A549 (cell line): Measurements from ENCODE around the gene TEAD3. TPM values are rescaled to one million over a fixed set of nuclear protein-coding genes. Genes with fewer than 3 reads are reported as not detected.

Source experiments
- ATAC-seq, 2 experiments: fragments of 200-7000 bp in 1 of 2; fragments of >200 bp in 1 of 2; cut with Nextera tagmentation in 1 of 2; cut with Tn5 transposase in 1 of 2; 3 replicates each; pipeline versions ENCODE4 v1.8.0 to v1.9.1; 2018 to 2020; ENCODE audit warnings: mild to moderate bottlenecking in 1 of 2, moderate library complexity in 1 of 2
- CTCF ChIA-PET: fragments of 300-600 bp; sonication (Branson Sonifier 250); formaldehyde crosslinking; extraction: SDS; loops from one replicate; lab custom pipeline; 2021; ENCODE audit warnings: antibody characterized with exemption, inconsistent platforms; lab: Yijun Ruan, JAX
- POLR2A ChIA-PET: fragments of 350-600 bp; formaldehyde crosslinking; extraction: SDS; loops from one replicate; lab custom pipeline; 2021; ENCODE audit warnings: antibody characterized with exemption, inconsistent platforms; lab: Yijun Ruan, JAX
- DNase-seq, 2 experiments: peaks; one replicate each; pipeline versions ENCODE4 v3.0.0 to v3.0.0-alpha.2; 2011 to 2016; ENCODE audit warnings: low read depth in 1 of 2, low spot score in 1 of 2
- FAIRE-seq: peaks from 2 replicates; lab custom pipeline; 2011; peaks lifted over from hg19 to GRCh38; lab: Jason Lieb, UNC
- H3K27ac ChIP-seq, 2 experiments: fragments of >200 bp; sonication (Bioruptor Twin); formaldehyde crosslinking; 3 replicates each; pipeline ENCODE4 v1.5.1; 2016 to 2017
- H3K4me1 ChIP-seq: fragments of >200 bp; sonication (Bioruptor Twin); formaldehyde crosslinking; 3 replicates; pipeline ENCODE4 v1.6.1; 2016
- H3K4me2 ChIP-seq: fragments of >200 bp; sonication (Bioruptor Twin); formaldehyde crosslinking; 3 replicates; pipeline ENCODE4 v1.6.1; 2016
- H3K4me3 ChIP-seq: fragments of >200 bp; sonication (Bioruptor Twin); formaldehyde crosslinking; 3 replicates; pipeline ENCODE4 v1.5.1; 2016
- H3K9me3 ChIP-seq: fragments of >200 bp; sonication (Bioruptor Twin); formaldehyde crosslinking; 3 replicates; pipeline ENCODE4 v1.6.1; 2016
- BHLHE40 ChIP-seq: IDR thresholded peaks from 2 replicates; pipeline ENCODE4 v1.6.1; 2012; ENCODE audit warnings: low read depth, low read length, inconsistent platforms
- CHD4 ChIP-seq: fragments of 200-600 bp; sonication (generic); IDR thresholded peaks from 2 replicates; pipeline ENCODE4 v1.6.1; 2016; ENCODE audit warnings: antibody characterized with exemption, mild to moderate bottlenecking, borderline replicate concordance
- EHF ChIP-seq: fragments of 250-450 bp; sonication (Bioruptor Pico); IDR thresholded peaks from 2 replicates; pipeline ENCODE4 v1.5.0; 2020; ENCODE audit warnings: mild to moderate bottlenecking
- EP300 ChIP-seq, 2 experiments: fragments of >200 bp; sonication (Bioruptor Twin); formaldehyde crosslinking; IDR thresholded peaks; 2 replicates in 1 of 2; 3 replicates in 1 of 2; pipeline ENCODE4 v1.6.1; 2016 to 2017
- GATA3 ChIP-seq: IDR thresholded peaks from 2 replicates; pipeline ENCODE4 v1.6.1; 2012; ENCODE audit warnings: borderline replicate concordance
- HDAC2 ChIP-seq: fragments of 200-600 bp; sonication (generic); IDR thresholded peaks from 2 replicates; pipeline ENCODE4 v1.6.1; 2016
- HOXA7 ChIP-seq: fragments of 250-450 bp; sonication (Bioruptor Pico); IDR thresholded peaks from 2 replicates; pipeline ENCODE4 v1.5.0; 2020; ENCODE audit warnings: mild to moderate bottlenecking, moderate library complexity
- HOXB13 ChIP-seq: fragments of 250-450 bp; sonication (Bioruptor Pico); IDR thresholded peaks from 2 replicates; pipeline ENCODE4 v1.5.0; 2020; ENCODE audit warnings: low read depth, mild to moderate bottlenecking, moderate library complexity
- HOXB5 ChIP-seq: fragments of 250-450 bp; sonication (Bioruptor Pico); IDR thresholded peaks from 2 replicates; pipeline ENCODE4 v1.5.0; 2020; ENCODE audit warnings: mild to moderate bottlenecking, moderate library complexity
- KDM5A ChIP-seq: fragments of 200-600 bp; sonication (generic); IDR thresholded peaks from 2 replicates; pipeline ENCODE4 v1.6.1; 2016; ENCODE audit warnings: antibody characterized with exemption, mild to moderate bottlenecking
- MAFK ChIP-seq: fragments of 450-650 bp; IDR thresholded peaks from 2 replicates; pipeline ENCODE4 v1.6.1; 2014; ENCODE audit not compliant: partially characterized antibody
- NPAS2 ChIP-seq: fragments of 250-450 bp; sonication (Bioruptor Pico); IDR thresholded peaks from 2 replicates; pipeline ENCODE4 v1.8.0; 2022; ENCODE audit warnings: mild to moderate bottlenecking, moderate library complexity, borderline replicate concordance
- PHF8 ChIP-seq: fragments of 200-600 bp; sonication (generic); IDR thresholded peaks from 2 replicates; pipeline ENCODE4 v1.6.1; 2016; ENCODE audit warnings: low read depth, mild to moderate bottlenecking, antibody characterized with exemption, moderate library complexity, borderline replicate concordance
- RNF2 ChIP-seq: fragments of 200-600 bp; sonication (generic); IDR thresholded peaks from 2 replicates; pipeline ENCODE4 v1.6.1; 2016; ENCODE audit warnings: low read depth, mild to moderate bottlenecking, antibody characterized with exemption, moderate library complexity, borderline replicate concordance
- SREBF2 ChIP-seq: fragments of 450-650 bp; IDR thresholded peaks from 2 replicates; pipeline ENCODE4 v1.6.1; 2014; ENCODE audit warnings: mild to moderate bottlenecking, moderate library complexity
- TP53 ChIP-seq: fragments of 250-450 bp; sonication (Bioruptor Pico); IDR thresholded peaks from 2 replicates; pipeline ENCODE4 v1.5.0; 2021; ENCODE audit warnings: mild to moderate bottlenecking, moderate library complexity
- ZC3H11A ChIP-seq: fragments of 450-650 bp; IDR thresholded peaks from 2 replicates; pipeline ENCODE4 v1.6.1; 2014; ENCODE audit warnings: antibody characterized with exemption, mild to moderate bottlenecking
- ZFP36 ChIP-seq: fragments of 450-650 bp; IDR thresholded peaks from 2 replicates; pipeline ENCODE4 v1.6.1; 2014; ENCODE audit warnings: borderline replicate concordance; ENCODE audit not compliant: partially characterized antibody
- WGBS: methylation state at CpG from one replicate; pipeline ENCODE4 v1.1.6; 2017; ENCODE audit errors: missing lambda C conversion rate; 5-methylcytosine and 5-hydroxymethylcytosine counted together
- polyA plus RNA-seq, 4 experiments: library from polyadenylated mRNA; depleted of rRNA in 3 of 4; stranded (reverse); fragments of >200 nt; fragmentation: RNase III in 1 of 4; extraction: RNeasy Plus Mini Kit Qiagen cat#74134 plus additional on column Dnase treatment in 1 of 4; gene quantifications; 2 replicates in 3 of 4; 3 replicates in 1 of 4; pipeline ENCODE4 v1.2.3, GENCODE V29; 2011 to 2017
- TF ChIP-seq, protein P1 (sequence below): fragments of 450-650 bp; IDR thresholded peaks from 2 replicates; pipeline ENCODE4 v1.6.1; 2014; ENCODE audit warnings: antibody characterized with exemption
- TF ChIP-seq, protein P2 (sequence below): fragments of 250-450 bp; sonication (Bioruptor Pico); IDR thresholded peaks from 2 replicates; pipeline ENCODE4 v1.5.0; 2021; ENCODE audit warnings: mild to moderate bottlenecking, moderate library complexity, borderline replicate concordance
- TF ChIP-seq, protein P3 (sequence below): fragments of 250-450 bp; sonication (Bioruptor Pico); IDR thresholded peaks from 2 replicates; pipeline ENCODE4 v1.5.0; 2020; ENCODE audit warnings: low read depth, mild to moderate bottlenecking, moderate library complexity
- TF ChIP-seq, protein P4 (sequence below): fragments of >200 bp; sonication (Bioruptor Twin); formaldehyde crosslinking; IDR thresholded peaks from 3 replicates; pipeline ENCODE4 v1.5.1; 2016
- TF ChIP-seq, protein P5 (sequence below): IDR thresholded peaks from 2 replicates; pipeline ENCODE4 v1.6.1; 2012
- TF ChIP-seq, protein P6 (sequence below): IDR thresholded peaks from 2 replicates; pipeline ENCODE4 v1.6.1; 2012

TEAD3 gene
- polyA plus RNA-seq, 2 of the 4 experiments (the other 2 are of a cell fraction): 2.1 to 4.2 TPM

DNA sequence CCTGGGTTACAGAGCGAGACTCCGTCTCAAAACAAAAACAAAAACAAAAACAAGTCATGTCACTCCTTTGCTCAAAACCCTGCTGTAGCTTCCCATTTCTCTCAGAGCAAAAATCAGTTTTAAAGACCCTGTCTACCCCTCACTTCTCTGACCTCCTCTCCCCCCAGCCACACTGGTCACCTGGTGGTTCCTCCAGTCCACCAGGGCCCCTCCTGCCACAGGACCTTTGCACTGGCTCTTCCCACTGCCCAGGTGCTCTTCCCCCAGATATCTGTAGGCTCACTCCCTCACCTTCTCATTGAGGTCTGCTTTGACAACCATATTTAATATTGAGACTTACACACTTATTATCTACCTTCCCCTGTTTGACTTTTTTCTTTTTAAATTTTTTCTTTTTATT is 4.9 kb upstream of the TEAD3 start:
- H3K9me3 ChIP-seq: no peaks in the 10 kb centered on the region
- ATAC-seq (no peak), FAIRE-seq (no peak), DNase-seq (no peak)
- CTCF ChIA-PET: interaction anchor here (0.6 kb wide), 1 partner anchor 23 kb away, joined by 3 read pairs; no protein-coding TSS in a partner anchor
- POLR2A ChIA-PET: no interaction called here
- H3K4me2 ChIP-seq: no peak overlapping the region
- H3K4me3 ChIP-seq: no peak overlapping the region
- H3K27ac ChIP-seq: no peak overlapping the region
- 0 out of 3 replicates have a peak, but pooled peaks cover 6% of the 10 kb centered on the region for H3K4me1 ChIP-seq
- TF ChIP-seq, protein P1, sequence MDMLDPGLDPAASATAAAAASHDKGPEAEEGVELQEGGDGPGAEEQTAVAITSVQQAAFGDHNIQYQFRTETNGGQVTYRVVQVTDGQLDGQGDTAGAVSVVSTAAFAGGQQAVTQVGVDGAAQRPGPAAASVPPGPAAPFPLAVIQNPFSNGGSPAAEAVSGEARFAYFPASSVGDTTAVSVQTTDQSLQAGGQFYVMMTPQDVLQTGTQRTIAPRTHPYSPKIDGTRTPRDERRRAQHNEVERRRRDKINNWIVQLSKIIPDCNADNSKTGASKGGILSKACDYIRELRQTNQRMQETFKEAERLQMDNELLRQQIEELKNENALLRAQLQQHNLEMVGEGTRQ: no peak
- WGBS: 94% methylated on average over 2 of the region's 2 CpGs

DNA sequence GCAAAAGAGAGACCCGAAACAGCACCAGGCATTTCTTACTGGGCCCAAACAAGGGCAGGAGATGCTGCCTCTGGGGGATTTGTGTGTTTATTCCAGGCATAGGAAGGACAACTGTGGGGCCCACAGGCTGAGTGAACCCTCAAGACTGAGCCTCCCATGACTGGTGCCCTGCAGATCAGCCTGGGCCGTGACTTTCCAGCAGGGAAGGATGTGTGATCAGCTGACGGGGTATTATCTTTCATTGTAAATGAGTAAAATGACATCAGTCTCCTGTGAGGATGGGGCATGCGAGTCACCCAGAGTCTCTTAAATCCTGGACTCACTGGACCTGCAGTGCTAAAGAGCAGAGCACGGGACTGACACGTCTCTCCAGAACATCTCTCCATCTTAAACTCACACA is 3.9 kb upstream of the TEAD3 start:
- 50% methylated on average over 5 of the region's 6 CpGs for WGBS
- CTCF ChIA-PET: interaction anchor here (1.8 kb wide), 1 partner anchor 181 kb away, joined by 3 read pairs; no protein-coding TSS in a partner anchor
- FAIRE-seq (no peak), ATAC-seq (no peak), DNase-seq (peak in 1 of 2 experiments; percentile 28)
- Histone ChIP-seq H3K4me3 (no peak overlapping the region), H3K27ac (no peak overlapping the region), H3K9me3 (no peaks in the 10 kb centered on the region), H3K4me2 (no peak overlapping the region), H3K4me1 (peaks cover 8% of the 10 kb centered on the region; the same call in 1 of the 3 replicates)
- POLR2A ChIA-PET: no interaction called here
- TF ChIP-seq EHF (no peak), RNF2 (no peak), EP300 (IDR thresholded peaks at IDR 0.05) (no peak)
- TF ChIP-seq, protein P2, sequence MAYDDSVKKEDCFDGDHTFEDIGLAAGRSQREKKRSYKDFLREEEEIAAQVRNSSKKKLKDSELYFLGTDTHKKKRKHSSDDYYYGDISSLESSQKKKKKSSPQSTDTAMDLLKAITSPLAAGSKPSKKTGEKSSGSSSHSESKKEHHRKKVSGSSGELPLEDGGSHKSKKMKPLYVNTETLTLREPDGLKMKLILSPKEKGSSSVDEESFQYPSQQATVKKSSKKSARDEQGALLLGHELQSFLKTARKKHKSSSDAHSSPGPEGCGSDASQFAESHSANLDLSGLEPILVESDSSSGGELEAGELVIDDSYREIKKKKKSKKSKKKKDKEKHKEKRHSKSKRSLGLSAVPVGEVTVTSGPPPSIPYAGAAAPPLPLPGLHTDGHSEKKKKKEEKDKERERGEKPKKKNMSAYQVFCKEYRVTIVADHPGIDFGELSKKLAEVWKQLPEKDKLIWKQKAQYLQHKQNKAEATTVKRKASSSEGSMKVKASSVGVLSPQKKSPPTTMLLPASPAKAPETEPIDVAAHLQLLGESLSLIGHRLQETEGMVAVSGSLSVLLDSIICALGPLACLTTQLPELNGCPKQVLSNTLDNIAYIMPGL: no peak
- TF ChIP-seq, protein P1: no peak
- TF ChIP-seq, protein P3, sequence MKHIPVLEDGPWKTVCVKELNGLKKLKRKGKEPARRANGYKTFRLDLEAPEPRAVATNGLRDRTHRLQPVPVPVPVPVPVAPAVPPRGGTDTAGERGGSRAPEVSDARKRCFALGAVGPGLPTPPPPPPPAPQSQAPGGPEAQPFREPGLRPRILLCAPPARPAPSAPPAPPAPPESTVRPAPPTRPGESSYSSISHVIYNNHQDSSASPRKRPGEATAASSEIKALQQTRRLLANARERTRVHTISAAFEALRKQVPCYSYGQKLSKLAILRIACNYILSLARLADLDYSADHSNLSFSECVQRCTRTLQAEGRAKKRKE: no peak

DNA sequence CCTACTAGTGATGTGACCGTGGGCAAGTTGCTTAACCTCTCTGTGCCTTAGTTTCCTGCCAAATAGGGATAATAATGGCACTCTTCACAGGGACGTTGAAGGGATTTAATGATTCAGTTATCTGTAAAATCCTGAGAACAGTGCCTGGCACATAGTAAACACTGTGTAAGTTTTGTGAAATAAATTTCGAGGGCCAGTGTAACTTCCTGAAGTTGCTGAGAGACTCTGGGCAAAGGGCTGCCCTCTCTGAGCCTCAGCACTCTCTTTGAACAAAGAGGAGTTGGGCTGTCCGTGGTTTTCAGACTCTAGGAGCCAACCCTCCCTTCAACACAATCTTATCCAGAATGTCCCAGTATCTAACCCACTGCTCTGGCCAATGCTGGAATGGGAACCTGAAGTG is 2.5 kb upstream of the TEAD3 start:
- WGBS: 87% methylated on average over 4 of the region's 4 CpGs
- no peak for DNase-seq
- H3K4me3 ChIP-seq: no peak overlapping the region
- H3K4me2 ChIP-seq: no peak overlapping the region
- FAIRE-seq: no peak
- CTCF ChIA-PET: interaction anchor here (1.8 kb wide), 1 partner anchor 180 kb away, joined by 3 read pairs; no protein-coding TSS in a partner anchor
- POLR2A ChIA-PET: no interaction called here
- no peak overlapping the region for H3K27ac ChIP-seq
- ATAC-seq: no peak
- H3K9me3 ChIP-seq: no peaks in the 10 kb centered on the region
- peaks cover 11% of the 10 kb centered on the region; the same call in 1 of the 3 replicates for H3K4me1 ChIP-seq
- TF ChIP-seq SREBF2 (no peak), ZC3H11A (no peak), CHD4 (no peak), BHLHE40 (no peak), GATA3 (no peak), KDM5A (no peak), HOXB13 (no peak), PHF8 (no peak), MAFK (no peak), HDAC2 (no peak), HOXB5 (CRISPR knock-in tag) (no peak), HOXA7 (no peak), NPAS2 (CRISPR knock-in tag) (no peak), TP53 (CRISPR knock-in tag) (no peak), ZFP36 (no peak)
- TF ChIP-seq, protein P4, sequence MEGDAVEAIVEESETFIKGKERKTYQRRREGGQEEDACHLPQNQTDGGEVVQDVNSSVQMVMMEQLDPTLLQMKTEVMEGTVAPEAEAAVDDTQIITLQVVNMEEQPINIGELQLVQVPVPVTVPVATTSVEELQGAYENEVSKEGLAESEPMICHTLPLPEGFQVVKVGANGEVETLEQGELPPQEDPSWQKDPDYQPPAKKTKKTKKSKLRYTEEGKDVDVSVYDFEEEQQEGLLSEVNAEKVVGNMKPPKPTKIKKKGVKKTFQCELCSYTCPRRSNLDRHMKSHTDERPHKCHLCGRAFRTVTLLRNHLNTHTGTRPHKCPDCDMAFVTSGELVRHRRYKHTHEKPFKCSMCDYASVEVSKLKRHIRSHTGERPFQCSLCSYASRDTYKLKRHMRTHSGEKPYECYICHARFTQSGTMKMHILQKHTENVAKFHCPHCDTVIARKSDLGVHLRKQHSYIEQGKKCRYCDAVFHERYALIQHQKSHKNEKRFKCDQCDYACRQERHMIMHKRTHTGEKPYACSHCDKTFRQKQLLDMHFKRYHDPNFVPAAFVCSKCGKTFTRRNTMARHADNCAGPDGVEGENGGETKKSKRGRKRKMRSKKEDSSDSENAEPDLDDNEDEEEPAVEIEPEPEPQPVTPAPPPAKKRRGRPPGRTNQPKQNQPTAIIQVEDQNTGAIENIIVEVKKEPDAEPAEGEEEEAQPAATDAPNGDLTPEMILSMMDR: no peak
- TF ChIP-seq, protein P2: no peak
- TF ChIP-seq, protein P5, sequence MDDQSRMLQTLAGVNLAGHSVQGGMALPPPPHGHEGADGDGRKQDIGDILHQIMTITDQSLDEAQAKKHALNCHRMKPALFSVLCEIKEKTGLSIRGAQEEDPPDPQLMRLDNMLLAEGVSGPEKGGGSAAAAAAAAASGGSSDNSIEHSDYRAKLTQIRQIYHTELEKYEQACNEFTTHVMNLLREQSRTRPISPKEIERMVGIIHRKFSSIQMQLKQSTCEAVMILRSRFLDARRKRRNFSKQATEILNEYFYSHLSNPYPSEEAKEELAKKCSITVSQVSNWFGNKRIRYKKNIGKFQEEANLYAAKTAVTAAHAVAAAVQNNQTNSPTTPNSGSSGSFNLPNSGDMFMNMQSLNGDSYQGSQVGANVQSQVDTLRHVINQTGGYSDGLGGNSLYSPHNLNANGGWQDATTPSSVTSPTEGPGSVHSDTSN: no peak
- TF ChIP-seq, protein P6, sequence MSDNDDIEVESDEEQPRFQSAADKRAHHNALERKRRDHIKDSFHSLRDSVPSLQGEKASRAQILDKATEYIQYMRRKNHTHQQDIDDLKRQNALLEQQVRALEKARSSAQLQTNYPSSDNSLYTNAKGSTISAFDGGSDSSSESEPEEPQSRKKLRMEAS: no peak
